GM12865 (cell line): ENCODE data around the gene RGMA.
"Not testable (repeated sequence)": the region's sequence is repeated elsewhere in the genome, so short reads cannot be mapped to it uniquely, and the experiment has no call there.

Source experiments
- DNase-seq: peaks from one replicate; pipeline ENCODE4 v3.0.0; 2010; ENCODE audit warnings: low read depth
- H3K4me3 ChIP-seq: 2 replicates; pipeline ENCODE4 v1.5.1; 2011; ENCODE audit warnings: mild to moderate bottlenecking, low read depth, low read length, control low read depth
- CTCF ChIP-seq: IDR thresholded peaks from 2 replicates; pipeline ENCODE4 v1.5.1; 2011; ENCODE audit warnings: low read length, control low read depth, low read depth, inconsistent platforms; ENCODE audit not compliant: insufficient read depth; ENCODE audit errors: missing control alignments

RGMA gene

GRCh38 chr15:93063796-93064690 lies 25.0 kb downstream of the RGMA start:
- H3K4me3 ChIP-seq, result no peak overlapping the region
- DNase-seq, result no peak
- TF ChIP-seq CTCF, result no peak

GRCh38 chr15:93063262-93063671 lies 25.7 kb downstream of the RGMA start:
- DNase-seq, result no peak
- no peak overlapping the region for H3K4me3 ChIP-seq
- TF ChIP-seq CTCF, result no peak

- H3K4me3 ChIP-seq, result not testable (repeated sequence)
Measured at GRCh38 chr15:93062628-93063261, 26.3 kb downstream of the RGMA start.

GRCh38 chr15:93060336-93061248 lies 28.4 kb downstream of the RGMA start:
- no peak for DNase-seq
- no peak for TF ChIP-seq CTCF
- no peak overlapping the region for H3K4me3 ChIP-seq

More at GRCh38 chr15:93062628-93063261, 26.3 kb downstream of the RGMA start:
- DNase-seq, result not testable (repeated sequence)

- DNase-seq, result no peak
- TF ChIP-seq CTCF, result no peak
- no peak overlapping the region for H3K4me3 ChIP-seq
Measured at GRCh38 chr15:93059442-93059841, 29.6 kb downstream of the RGMA start.

GRCh38 chr15:93058904-93059427 lies 30.0 kb downstream of the RGMA start:
- no peak overlapping the region for H3K4me3 ChIP-seq
- no peak for DNase-seq
- no peak for TF ChIP-seq CTCF

GRCh38 chr15:93058128-93058527 lies 30.9 kb downstream of the RGMA start:
- no peak overlapping the region for H3K4me3 ChIP-seq
- DNase-seq, result no peak
- TF ChIP-seq CTCF, result no peak
